ENCODE data around the gene GREB1L. TPM values are rescaled to one million over a fixed set of nuclear protein-coding genes. Genes with fewer than 3 reads are reported as not detected.

GREB1L gene
- total and polyA plus RNA-seq, 2 experiments from 2014 or later: 1.9 to 3.0 TPM

DNA sequence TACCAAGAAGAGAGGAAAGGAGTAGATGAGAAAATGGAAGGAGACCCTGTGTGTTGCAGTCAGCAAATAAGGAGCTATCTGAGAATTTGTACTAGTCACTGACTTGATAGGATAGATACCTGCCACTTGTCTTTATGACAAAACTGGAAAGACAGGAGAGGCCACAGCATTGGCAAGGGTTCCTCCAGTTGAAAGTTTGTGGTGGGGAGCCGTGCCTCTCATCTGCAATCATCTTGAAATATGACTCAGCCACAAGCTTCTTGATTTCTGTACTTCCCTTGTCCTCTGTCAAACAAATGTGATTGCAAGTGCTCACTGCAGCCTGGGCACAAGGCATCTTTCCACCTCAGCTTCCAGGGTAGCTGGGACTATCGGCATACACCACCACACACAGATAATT is 99.1 kb downstream of the GREB1L start:
- 64 to 69% methylated on average over 2 of the region's 2 CpGs for WGBS, 2 experiments (ENCODE audit: low coverage in 1 of 2, low lambda C conversion rate in 2 of 2, missing lambda C conversion rate in 2 of 2)
- Histone ChIP-seq H4K20me1 (ENCODE audit: insufficient read depth) (no peaks in the 10 kb centered on the region), H3K27me3 (replicated peaks; ENCODE audit: insufficient read depth) (no peaks in the 10 kb centered on the region), H3K79me2 (ENCODE audit: insufficient read depth) (no peaks in the 10 kb centered on the region), H3K9me3 (ENCODE audit: low read depth) (no peaks in the 10 kb centered on the region), H3K9ac (no peak overlapping the region), H3F3A (ENCODE audit: insufficient read depth) (no peaks in the 10 kb centered on the region), H3K36me3 (ENCODE audit: low read depth) (no peaks in the 10 kb centered on the region), H2AFZ (no peak overlapping the region), H3K27ac (no peak overlapping the region), H3K9me2 (ENCODE audit: insufficient read depth) (no peaks in the 10 kb centered on the region), H3K4me2 (ENCODE audit: unreplicated experiment) (no peak overlapping the region), H3K4me3 (no peak overlapping the region), H3K4me1 (ENCODE audit: insufficient read depth) (no peaks in the 10 kb centered on the region)
- peak; percentile 35 for DNase-seq
- TF ChIP-seq EZH2phosphoT487 (IDR thresholded peaks at IDR 0.05; ENCODE audit: insufficient read depth, low read depth): no peak
- no peak for TF ChIP-seq EZH2 (IDR thresholded peaks at IDR 0.05; ENCODE audit: insufficient read depth, poor library complexity, severe bottlenecking)
- in situ Hi-C loops (cut with MboI): no loop called here

- no peak for TF ChIP-seq EZH2phosphoT487 (IDR thresholded peaks at IDR 0.05; ENCODE audit: insufficient read depth, low read depth)
- TF ChIP-seq EZH2 (IDR thresholded peaks at IDR 0.05; ENCODE audit: insufficient read depth, poor library complexity, severe bottlenecking): no peak
- Histone ChIP-seq H3K9me3 (ENCODE audit: low read depth) (no peaks in the 10 kb centered on the region), H3K9me2 (ENCODE audit: insufficient read depth) (no peaks in the 10 kb centered on the region), H3K36me3 (ENCODE audit: low read depth) (no peaks in the 10 kb centered on the region), H3K4me1 (ENCODE audit: insufficient read depth) (no peaks in the 10 kb centered on the region), H3K79me2 (ENCODE audit: insufficient read depth) (no peaks in the 10 kb centered on the region), H3K27me3 (replicated peaks; ENCODE audit: insufficient read depth) (no peaks in the 10 kb centered on the region), H2AFZ (no peak overlapping the region), H3K9ac (no peak overlapping the region), H3K27ac (no peak overlapping the region), H3F3A (ENCODE audit: insufficient read depth) (no peaks in the 10 kb centered on the region), H4K20me1 (ENCODE audit: insufficient read depth) (no peaks in the 10 kb centered on the region), H3K4me2 (ENCODE audit: unreplicated experiment) (no peak overlapping the region), H3K4me3 (no peak overlapping the region)
- DNase-seq: no peak
- in situ Hi-C loops (cut with MboI): no loop called here
- WGBS, 2 experiments (ENCODE audit: low coverage in 1 of 2, low lambda C conversion rate in 2 of 2, missing lambda C conversion rate in 2 of 2): 91 to 94% methylated on average over 1 of the region's 1 CpG
Observed at GRCh38 chr18:21342372-21342771, 100.3 kb downstream of the GREB1L start.

- Histone ChIP-seq H3K27ac (no peak overlapping the region), H3K4me1 (ENCODE audit: insufficient read depth) (no peaks in the 10 kb centered on the region), H3K27me3 (replicated peaks; ENCODE audit: insufficient read depth) (no peaks in the 10 kb centered on the region), H3K4me2 (ENCODE audit: unreplicated experiment) (no peak overlapping the region), H3K9me3 (ENCODE audit: low read depth) (no peaks in the 10 kb centered on the region), H2AFZ (no peak overlapping the region), H3K4me3 (no peak overlapping the region), H4K20me1 (ENCODE audit: insufficient read depth) (no peaks in the 10 kb centered on the region), H3K79me2 (ENCODE audit: insufficient read depth) (no peaks in the 10 kb centered on the region), H3K9me2 (ENCODE audit: insufficient read depth) (no peaks in the 10 kb centered on the region), H3F3A (ENCODE audit: insufficient read depth) (no peaks in the 10 kb centered on the region), H3K36me3 (ENCODE audit: low read depth) (no peaks in the 10 kb centered on the region), H3K9ac (no peak overlapping the region)
- 81 to 100% methylated on average over 1 of the region's 1 CpG for WGBS, 2 experiments (ENCODE audit: low coverage in 1 of 2, low lambda C conversion rate in 2 of 2, missing lambda C conversion rate in 2 of 2)
- DNase-seq: no peak
- no peak for TF ChIP-seq EZH2 (IDR thresholded peaks at IDR 0.05; ENCODE audit: insufficient read depth, poor library complexity, severe bottlenecking)
- no peak for TF ChIP-seq EZH2phosphoT487 (IDR thresholded peaks at IDR 0.05; ENCODE audit: insufficient read depth, low read depth)
- in situ Hi-C loops (cut with MboI): no loop called here
Observed at GRCh38 chr18:21344860-21345259, 102.8 kb downstream of the GREB1L start.

GRCh38 chr18:21345840-21346239 is 103.8 kb downstream of the GREB1L start:
- no peaks in the 10 kb centered on the region for H3K36me3 ChIP-seq (ENCODE audit: low read depth)
- TF ChIP-seq EZH2 (IDR thresholded peaks at IDR 0.05; ENCODE audit: insufficient read depth, poor library complexity, severe bottlenecking) (no peak), EZH2phosphoT487 (IDR thresholded peaks at IDR 0.05; ENCODE audit: insufficient read depth, low read depth) (no peak)
- no peaks in the 10 kb centered on the region for H3K9me3 ChIP-seq (ENCODE audit: low read depth)
- H3K27ac ChIP-seq: no peak overlapping the region
- no peak overlapping the region for H3K4me2 ChIP-seq (ENCODE audit: unreplicated experiment)
- H3K27me3 ChIP-seq (replicated peaks; ENCODE audit: insufficient read depth): no peaks in the 10 kb centered on the region
- no peaks in the 10 kb centered on the region for H4K20me1 ChIP-seq (ENCODE audit: insufficient read depth)
- no peak overlapping the region for H3K9ac ChIP-seq
- H3F3A ChIP-seq (ENCODE audit: insufficient read depth): no peaks in the 10 kb centered on the region
- H3K9me2 ChIP-seq (ENCODE audit: insufficient read depth): no peaks in the 10 kb centered on the region
- H2AFZ ChIP-seq: no peak overlapping the region
- H3K4me1 ChIP-seq (ENCODE audit: insufficient read depth): no peaks in the 10 kb centered on the region
- H3K79me2 ChIP-seq (ENCODE audit: insufficient read depth): no peaks in the 10 kb centered on the region
- WGBS, 2 experiments (ENCODE audit: low coverage in 1 of 2, low lambda C conversion rate in 2 of 2, missing lambda C conversion rate in 2 of 2): 83 to 97% methylated on average over 7 of the region's 7 CpGs
- H3K4me3 ChIP-seq: no peak overlapping the region
- DNase-seq: no peak
- in situ Hi-C loops (cut with MboI): no loop called here

DNA sequence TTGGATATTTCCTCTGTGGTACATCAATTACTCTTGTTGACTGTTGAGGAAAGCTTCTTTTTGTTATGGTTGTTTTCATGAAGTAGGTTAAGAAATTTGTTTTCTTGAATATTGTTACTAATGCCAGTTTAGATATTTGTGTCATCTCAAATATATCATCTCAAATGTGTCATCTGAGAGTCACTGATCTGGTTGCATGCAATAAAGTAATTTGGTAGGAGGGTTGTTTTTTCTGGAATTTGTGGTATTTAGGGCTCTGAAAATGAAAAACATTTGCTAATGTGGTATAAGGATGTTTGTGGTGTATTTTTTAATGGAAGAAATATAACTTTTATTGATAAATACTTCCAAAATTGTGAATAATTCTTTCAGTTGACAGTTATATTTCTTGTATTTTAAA is 117.7 kb downstream of the GREB1L start:
- no peaks in the 10 kb centered on the region for H3K79me2 ChIP-seq (ENCODE audit: insufficient read depth)
- DNase-seq: peak; percentile 68
- H3K9ac ChIP-seq: peak overlapping the region; percentile 15; the same call in 1 of the 2 replicates
- H3K27ac ChIP-seq: peak overlapping the region; percentile 57
- H3F3A ChIP-seq (ENCODE audit: insufficient read depth): peaks cover 18% of the 10 kb centered on the region; the same call in 1 of the 2 replicates
- no peaks in the 10 kb centered on the region for H3K36me3 ChIP-seq (ENCODE audit: low read depth)
- no peak overlapping the region for H2AFZ ChIP-seq
- no peaks in the 10 kb centered on the region for H3K9me3 ChIP-seq (ENCODE audit: low read depth)
- TF ChIP-seq EZH2phosphoT487 (IDR thresholded peaks at IDR 0.05; ENCODE audit: insufficient read depth, low read depth): no peak
- H4K20me1 ChIP-seq (ENCODE audit: insufficient read depth): no peaks in the 10 kb centered on the region
- H3K9me2 ChIP-seq (ENCODE audit: insufficient read depth): no peaks in the 10 kb centered on the region
- no peaks in the 10 kb centered on the region for H3K27me3 ChIP-seq (replicated peaks; ENCODE audit: insufficient read depth)
- no peak overlapping the region for H3K4me3 ChIP-seq
- H3K4me1 ChIP-seq (ENCODE audit: insufficient read depth): peaks cover 43% of the 10 kb centered on the region
- in situ Hi-C loops (cut with MboI): loop anchor here (10.0 to 25.0 kb wide), 2 partner anchors 55 to 153 kb away; no protein-coding TSS in a partner anchor
- peak overlapping the region; percentile 51 for H3K4me2 ChIP-seq (ENCODE audit: unreplicated experiment)

Data from GM23248 (cell line).